Measurements from ENCODE around the gene SMPD2.
A peak's percentile ranks its signal among the peaks of the same experiment; 100 is the strongest.

The SMPD2 gene

DNA sequence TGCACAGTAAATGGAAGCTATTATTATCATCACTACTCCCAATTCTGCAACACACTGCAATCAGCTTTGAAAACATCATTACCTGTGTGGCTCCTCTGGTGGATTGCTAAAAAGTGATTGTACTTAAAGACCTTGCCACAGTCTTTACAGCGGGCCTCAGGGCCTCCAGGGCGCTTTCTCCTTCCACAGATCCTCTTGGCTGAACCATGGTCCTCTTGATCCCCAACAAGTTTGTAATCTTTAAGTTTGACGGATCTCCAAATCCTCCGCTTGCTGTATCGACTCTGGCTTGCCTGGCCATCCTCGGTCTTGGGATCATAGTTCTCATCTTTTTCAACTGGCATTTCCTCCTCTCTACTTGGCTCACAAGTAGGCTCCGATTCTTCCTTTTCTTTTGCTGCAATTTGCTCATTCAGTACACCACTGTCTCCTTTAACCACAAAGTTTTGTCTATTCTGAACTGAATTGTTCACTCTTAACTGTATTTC lies 40.5 kb downstream of the SMPD2 start:
- in situ Hi-C loops (cut with MboI; ENCODE audit: low sequenced_read_pairs, unreplicated experiment): no loop called here
- DNase-seq (ENCODE audit: low spot score): no peak
- TF ChIP-seq, protein P1, sequence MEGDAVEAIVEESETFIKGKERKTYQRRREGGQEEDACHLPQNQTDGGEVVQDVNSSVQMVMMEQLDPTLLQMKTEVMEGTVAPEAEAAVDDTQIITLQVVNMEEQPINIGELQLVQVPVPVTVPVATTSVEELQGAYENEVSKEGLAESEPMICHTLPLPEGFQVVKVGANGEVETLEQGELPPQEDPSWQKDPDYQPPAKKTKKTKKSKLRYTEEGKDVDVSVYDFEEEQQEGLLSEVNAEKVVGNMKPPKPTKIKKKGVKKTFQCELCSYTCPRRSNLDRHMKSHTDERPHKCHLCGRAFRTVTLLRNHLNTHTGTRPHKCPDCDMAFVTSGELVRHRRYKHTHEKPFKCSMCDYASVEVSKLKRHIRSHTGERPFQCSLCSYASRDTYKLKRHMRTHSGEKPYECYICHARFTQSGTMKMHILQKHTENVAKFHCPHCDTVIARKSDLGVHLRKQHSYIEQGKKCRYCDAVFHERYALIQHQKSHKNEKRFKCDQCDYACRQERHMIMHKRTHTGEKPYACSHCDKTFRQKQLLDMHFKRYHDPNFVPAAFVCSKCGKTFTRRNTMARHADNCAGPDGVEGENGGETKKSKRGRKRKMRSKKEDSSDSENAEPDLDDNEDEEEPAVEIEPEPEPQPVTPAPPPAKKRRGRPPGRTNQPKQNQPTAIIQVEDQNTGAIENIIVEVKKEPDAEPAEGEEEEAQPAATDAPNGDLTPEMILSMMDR (IDR thresholded peaks at IDR 0.05; ENCODE audit: borderline replicate concordance, control extremely low read depth, extremely low read depth, insufficient read depth, missing control alignments): no peak

GRCh38 chr6:109482905-109483734 lies 42.6 kb downstream of the SMPD2 start, which contains the start of gene ZBTB24:
ZBTB24 (minus strand) TSS chr6:109483219; CDS start chr6:109482026, 1,193 bp downstream.
- in situ Hi-C loops (cut with MboI; ENCODE audit: low sequenced_read_pairs, unreplicated experiment): no loop called here
- TF ChIP-seq, protein P1 (IDR thresholded peaks at IDR 0.05; ENCODE audit: borderline replicate concordance, control extremely low read depth, extremely low read depth, insufficient read depth, missing control alignments): no peak
- DNase-seq (ENCODE audit: low spot score): peak; percentile 95

- TF ChIP-seq, protein P1 (IDR thresholded peaks at IDR 0.05; ENCODE audit: borderline replicate concordance, control extremely low read depth, extremely low read depth, insufficient read depth, missing control alignments): no peak
- in situ Hi-C loops (cut with MboI; ENCODE audit: low sequenced_read_pairs, unreplicated experiment): no loop called here
- DNase-seq (ENCODE audit: low spot score): no peak
These were observed 43.2 kb downstream of the SMPD2 start for GRCh38 chr6:109483735-109484057.

DNA sequence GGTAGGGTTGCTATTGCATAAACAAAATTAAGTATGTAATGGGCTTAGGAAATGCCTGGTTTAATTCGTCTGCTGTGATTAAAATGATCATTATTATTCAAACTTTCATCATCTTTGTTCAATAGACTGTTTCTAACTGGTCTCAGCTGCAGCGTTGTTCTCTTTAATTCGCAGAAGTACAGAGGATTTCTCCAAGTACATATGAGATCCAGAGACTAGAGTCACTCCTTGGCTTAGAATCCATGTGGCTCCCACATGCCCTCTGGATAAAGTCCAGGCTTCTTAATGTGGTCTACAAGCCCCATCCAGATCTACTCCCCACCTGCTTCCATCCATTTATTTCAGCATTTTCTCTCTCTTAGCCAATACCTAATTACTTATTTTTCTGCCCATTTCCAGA lies 43.6 kb downstream of the SMPD2 start:
- TF ChIP-seq, protein P1 (IDR thresholded peaks at IDR 0.05; ENCODE audit: borderline replicate concordance, control extremely low read depth, extremely low read depth, insufficient read depth, missing control alignments): no peak
- in situ Hi-C loops (cut with MboI; ENCODE audit: low sequenced_read_pairs, unreplicated experiment): no loop called here
- DNase-seq (ENCODE audit: low spot score): no peak

DNA sequence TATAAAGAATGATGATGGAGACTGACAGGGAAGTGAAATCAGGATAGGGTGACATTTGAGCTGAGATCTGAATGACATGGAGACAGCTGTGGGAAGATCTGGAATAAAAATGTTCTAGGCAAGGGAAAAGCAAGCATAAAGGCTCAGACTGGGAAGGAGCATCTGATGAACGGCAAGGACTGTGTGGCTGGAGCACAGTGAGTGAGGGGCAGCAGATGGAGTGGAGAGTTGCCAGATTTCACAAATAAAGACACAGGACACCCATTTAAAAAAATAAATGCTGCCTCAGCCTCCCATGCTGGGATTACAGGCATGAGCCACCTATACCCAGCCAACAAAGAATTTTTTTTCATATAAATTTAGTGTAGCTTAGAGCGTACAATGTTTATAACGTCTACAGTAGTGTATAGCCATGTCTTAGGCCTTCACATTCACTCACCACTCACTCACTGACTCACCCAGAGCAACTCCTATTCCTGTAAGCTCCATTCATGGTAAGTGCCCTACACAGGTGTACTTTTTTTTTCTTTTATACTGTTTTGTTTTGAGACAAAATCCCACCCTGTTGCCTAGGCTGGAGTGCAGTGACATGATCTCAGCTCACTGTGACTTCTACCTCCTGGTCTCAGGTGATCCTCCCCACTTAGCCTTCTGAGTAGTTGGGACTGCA lies 44.9 kb downstream of the SMPD2 start:
- in situ Hi-C loops (cut with MboI; ENCODE audit: low sequenced_read_pairs, unreplicated experiment): no loop called here
- no peak for DNase-seq (ENCODE audit: low spot score)
- TF ChIP-seq, protein P1 (IDR thresholded peaks at IDR 0.05; ENCODE audit: borderline replicate concordance, control extremely low read depth, extremely low read depth, insufficient read depth, missing control alignments): no peak

GRCh38 chr6:109486068-109486467 lies 45.5 kb downstream of the SMPD2 start:
- DNase-seq (ENCODE audit: low spot score): no peak
- TF ChIP-seq, protein P1 (IDR thresholded peaks at IDR 0.05; ENCODE audit: borderline replicate concordance, control extremely low read depth, extremely low read depth, insufficient read depth, missing control alignments): no peak
- in situ Hi-C loops (cut with MboI; ENCODE audit: low sequenced_read_pairs, unreplicated experiment): no loop called here
